ENCODE results near the gene NIPA2. TPM values are rescaled to one million over a fixed set of nuclear protein-coding genes. Genes with fewer than 3 reads are reported as not detected.

Gene NIPA2
- total RNA-seq, 2 donors from 2014 or later = 26.9 to 27.9 TPM

DNA sequence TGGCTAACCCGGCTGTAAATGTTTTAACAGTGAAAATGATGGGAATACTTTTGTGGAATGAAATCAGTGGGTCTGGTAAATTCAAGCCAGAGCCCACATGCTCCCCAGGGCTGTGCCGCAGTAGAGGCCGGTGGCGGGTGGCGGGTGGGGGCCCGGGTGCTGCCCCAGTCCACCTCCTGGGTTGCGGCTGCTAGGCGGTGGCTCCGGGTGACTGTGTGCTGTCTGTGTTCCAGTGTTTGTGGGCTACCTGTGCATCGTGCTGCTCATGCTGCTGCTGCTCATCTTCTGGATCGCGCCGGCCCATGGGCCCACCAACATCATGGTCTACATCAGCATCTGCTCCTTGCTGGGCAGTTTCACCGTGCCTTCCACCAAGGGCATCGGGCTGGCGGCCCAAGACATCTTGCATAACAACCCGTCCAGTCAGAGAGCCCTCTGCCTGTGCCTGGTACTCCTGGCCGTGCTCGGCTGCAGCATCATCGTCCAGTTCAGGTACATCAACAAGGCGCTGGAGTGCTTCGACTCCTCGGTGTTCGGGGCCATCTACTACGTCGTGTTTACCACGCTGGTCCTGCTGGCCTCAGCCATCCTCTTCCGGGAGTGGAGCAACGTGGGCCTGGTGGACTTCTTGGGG, 14.9 kb upstream of the NIPA2 start:
- DNase-seq (ENCODE audit: low spot score) = no peak
- intact Hi-C loops (cut with DNase I) = no loop called here

DNA sequence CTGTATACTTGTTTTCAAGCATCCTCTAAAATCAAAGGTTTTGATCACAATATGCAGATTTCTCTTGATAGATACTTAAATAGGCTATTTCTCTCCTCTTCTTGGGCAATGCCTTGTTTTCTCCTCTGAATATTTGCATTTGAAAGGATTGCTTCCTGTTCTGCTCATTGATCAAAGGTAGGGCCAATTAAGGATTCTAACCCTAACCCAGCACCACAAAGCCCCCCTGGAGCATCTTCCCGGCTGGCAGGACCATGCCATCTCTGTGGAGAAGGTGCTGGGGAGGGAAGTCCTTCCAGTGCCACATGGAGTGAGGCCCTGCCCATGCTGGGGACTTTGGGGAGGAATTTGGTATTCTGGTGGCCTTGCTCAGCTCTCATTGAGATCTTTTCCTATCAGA, 11.3 kb upstream of the NIPA2 start:
- intact Hi-C loops (cut with DNase I) = no loop called here
- DNase-seq (ENCODE audit: low spot score) = no peak

DNA sequence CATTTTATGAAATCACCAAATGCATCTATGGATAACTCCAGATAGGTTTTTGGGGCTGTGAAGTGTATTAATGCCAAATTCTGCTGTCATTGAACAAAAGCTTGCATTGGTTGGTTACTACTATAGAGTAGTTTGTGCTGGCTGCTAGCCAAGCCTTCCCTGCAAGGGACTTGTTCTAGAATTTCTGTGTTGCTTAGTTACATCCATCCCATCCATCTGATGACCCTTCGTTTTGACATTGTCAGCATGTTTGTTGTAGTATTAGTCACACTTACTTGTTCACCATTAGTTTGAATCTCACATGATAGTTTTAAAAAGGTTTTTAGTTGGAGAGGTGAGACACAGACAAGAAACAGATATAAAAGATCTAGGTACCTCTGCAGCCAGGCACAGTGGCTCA, 7.0 kb upstream of the NIPA2 start:
- intact Hi-C loops (cut with DNase I) = no loop called here
- no peak for DNase-seq (ENCODE audit: low spot score)

DNA sequence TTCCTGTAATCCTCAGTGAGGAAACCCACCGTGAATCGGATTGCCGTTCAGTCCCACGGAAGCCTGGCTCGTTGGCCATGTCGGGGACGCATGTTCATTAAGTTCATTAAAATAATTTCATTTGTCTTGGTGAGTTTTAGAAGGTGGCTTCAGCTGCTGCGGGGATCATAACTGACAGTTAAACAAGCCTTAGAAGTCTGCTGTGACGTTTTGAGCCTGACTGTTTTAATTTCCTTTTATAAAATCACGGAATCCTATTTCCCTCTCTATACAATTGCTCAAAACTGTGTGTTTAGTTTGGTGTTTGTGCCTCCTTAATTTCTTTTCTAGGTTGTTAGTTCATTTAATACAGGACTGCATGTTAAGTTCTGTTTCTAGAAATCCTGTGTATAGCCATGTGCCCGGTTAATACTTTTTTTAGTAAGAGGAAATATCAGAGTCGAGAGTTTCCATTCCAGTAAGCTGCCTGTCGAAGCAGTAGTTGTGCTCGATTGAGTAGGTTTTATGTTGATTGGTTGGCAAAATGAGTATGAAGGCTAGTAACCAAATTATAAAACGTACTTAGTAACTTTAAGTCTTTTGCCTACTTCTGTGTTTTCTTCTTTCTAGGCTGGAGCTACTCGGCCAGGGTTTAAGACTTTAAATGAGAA, 705 bp downstream of the NIPA2 start:
- no peak for DNase-seq (ENCODE audit: low spot score)
- intact Hi-C loops (cut with DNase I) = no loop called here

DNA sequence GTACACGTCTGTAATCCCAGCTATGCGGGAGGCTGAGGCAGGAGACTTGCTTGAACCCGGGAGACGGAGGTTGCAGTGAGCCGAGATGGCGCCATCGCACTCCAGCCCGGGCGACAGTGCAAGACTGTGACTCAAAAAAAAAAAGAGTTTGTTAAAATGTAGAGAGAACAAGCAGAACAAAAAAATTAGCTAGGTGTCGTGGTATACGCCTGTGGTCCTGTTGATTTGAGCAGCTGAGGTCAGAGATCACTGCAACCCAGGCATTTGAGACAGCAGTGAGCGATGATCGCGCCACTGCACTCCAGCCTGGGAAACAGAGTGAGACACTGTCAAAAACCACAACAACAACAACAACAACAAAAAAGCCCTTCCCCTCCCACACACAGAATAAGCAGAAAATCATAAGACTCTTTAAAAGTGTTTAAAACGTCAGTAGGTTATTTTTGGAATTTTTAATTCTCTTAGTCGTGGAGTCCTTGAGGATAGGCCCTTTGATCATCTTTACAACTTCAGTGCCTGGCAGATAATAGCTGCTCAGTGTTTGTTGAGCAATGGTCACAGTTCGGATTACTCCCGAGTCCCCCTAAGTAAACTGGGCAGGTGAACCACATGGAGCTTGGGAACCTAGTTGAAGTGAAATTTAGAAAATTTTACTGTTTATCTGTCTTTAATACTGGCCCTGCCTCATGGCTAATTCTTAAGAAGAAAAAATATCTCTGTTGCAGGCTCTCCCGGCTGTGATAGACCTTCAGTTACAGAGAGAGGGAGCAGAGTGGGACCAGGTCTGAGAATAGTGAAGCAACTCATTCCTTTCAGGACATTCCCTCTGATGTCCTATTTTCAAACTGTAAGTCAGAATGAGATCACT, 6.2 kb downstream of the NIPA2 start:
- intact Hi-C loops (cut with DNase I) = no loop called here
- no peak for DNase-seq (ENCODE audit: low spot score)

DNA sequence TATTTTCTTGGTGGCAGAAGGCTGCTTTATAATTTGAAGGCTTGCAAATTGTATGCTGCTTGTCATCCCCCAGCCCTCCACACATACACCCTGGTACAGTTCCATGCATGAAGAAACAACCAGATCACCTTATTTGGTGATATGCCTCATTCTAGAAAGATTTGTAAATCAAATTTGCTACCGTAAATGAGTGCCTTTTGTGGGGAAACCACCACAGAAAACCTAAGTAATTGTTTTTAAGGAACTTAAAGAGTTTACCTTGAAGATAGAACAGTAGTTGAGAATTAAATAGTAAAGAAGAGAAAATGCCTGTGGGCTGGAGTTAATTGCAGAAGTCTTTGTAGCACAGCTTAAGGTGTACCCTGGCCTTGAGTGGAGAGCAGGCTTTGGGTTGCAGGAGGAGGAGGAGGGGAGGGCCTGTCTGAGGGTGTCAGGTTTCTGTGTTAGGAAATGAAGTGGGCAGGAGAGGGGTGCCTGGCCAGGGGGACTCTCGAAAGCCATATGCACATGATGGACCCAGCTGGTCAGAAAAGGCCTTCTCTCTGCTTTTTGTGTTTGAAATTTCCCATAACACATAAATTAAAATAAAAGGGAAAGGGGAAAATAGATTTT, 6.9 kb downstream of the NIPA2 start:
- no peak for DNase-seq (ENCODE audit: low spot score)
- intact Hi-C loops (cut with DNase I) = no loop called here

DNA sequence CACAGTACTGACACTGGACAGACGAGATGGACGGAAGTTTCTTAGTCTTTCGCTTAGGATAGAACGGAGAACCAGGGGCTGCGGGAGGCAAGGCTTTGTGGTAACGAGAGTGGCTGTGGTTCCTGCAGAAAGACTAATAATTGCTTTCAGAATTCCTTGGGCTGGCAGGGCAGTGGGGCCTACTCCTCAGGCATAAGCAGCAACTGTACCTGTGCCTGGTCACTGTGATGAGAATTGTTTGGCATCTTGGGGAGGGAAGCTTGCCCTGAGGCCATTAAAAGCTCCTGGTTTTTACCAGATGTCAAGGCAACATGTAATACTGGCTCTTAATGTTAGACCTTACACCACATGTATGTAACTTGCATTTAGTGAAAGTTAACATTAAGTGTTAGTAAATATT, 7.6 kb downstream of the NIPA2 start:
- intact Hi-C loops (cut with DNase I) = no loop called here
- DNase-seq (ENCODE audit: low spot score) = no peak

DNA sequence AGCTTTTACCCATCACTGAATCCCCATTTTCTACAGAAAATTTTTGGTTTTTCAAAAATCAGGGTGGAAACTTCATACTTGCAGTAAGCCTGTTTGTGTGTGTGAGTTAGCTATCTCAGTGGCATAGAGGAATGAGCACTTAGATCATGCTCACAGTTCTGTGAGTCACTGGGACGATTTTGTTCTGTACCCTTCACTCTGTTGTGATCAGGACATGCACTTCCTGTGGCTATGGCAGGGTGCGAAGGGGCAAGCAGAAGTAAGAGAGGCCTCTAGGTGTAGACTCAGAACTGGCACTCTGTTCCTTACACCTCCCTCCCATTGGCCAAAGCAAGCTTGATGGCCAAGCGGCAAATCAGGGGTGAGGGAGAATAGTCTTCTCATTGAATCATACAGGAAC, 11.6 kb downstream of the NIPA2 start:
- no peak for DNase-seq (ENCODE audit: low spot score)
- intact Hi-C loops (cut with DNase I) = no loop called here

DNA sequence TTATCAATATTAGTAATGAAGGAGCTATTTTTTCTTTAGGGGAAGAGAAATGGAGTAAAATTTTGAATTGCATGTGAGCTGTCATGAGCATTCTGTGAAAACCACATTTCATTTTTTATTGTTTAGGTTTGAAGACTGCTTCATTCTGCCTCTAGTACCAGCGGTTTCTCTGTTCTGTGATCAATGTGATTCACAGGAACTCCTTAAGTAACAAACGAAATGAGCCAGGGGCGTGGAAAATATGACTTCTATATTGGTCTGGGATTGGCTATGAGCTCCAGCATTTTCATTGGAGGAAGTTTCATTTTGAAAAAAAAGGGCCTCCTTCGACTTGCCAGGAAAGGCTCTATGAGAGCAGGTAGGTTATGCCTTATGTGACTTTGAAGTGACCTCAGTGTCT, 13.0 kb downstream of the NIPA2 start:
- intact Hi-C loops (cut with DNase I) = no loop called here
- no peak for DNase-seq (ENCODE audit: low spot score)

DNA sequence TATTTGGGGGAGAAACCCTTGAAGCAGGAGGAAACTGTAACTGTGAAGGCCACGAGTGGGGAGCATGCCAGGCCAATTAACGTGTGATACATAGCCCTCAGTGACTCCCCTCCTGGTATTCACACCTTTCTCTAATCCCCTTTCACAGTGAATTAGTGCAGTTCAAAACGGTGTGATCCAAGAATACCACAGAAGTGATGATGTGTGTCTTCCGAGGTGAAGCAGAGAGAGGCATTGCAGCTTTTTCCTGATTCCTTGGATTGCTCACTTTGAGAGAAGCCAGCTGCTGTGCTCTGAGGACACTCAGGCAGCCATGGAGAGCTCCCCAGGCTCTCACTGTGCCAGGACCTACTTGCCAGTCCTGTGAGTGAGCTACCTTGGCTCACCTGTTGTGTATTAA, 17.3 kb downstream of the NIPA2 start:
- no peak for DNase-seq (ENCODE audit: low spot score)
- intact Hi-C loops (cut with DNase I) = no loop called here

DNA sequence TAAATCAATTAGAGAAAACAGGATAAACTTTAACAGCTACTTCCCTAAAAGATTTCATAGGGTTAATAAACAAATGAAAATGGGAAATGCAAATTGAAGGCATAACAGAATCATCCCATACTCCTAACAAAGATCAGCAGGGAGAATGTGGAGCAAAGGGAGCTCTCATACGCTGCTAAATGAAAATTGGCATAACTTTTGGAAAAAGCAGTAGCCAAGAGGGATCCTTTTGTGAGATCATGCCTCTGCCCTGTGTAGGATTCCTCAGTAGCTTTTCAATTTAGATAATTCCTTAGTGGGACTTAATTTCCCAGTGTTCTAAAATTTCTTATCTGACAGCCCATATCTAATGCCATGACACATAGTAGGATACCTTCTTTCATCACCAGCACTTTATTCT, 18.2 kb downstream of the NIPA2 start:
- intact Hi-C loops (cut with DNase I) = no loop called here
- DNase-seq (ENCODE audit: low spot score) = no peak

DNA sequence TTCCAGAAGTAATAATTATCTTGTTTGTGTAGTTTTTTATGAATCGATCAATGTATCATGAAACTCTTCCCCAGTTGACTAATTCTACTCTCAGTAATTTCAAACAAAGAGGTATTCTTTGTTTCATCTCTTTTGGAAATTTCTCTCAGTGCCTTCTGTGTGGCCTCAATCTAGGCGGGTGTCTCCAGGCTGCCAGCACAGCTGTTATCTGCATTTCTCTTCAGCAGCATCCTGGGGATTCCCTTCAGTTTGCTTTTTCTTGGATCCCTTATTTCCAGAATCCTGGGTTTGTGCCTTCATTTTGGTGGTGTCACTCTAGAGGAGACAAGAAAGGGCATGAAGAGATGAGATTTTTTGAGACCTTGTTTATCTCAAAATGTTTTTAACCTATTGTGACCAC, 22.7 kb downstream of the NIPA2 start:
- no peak for DNase-seq (ENCODE audit: low spot score)
- intact Hi-C loops (cut with DNase I) = no loop called here

DNA sequence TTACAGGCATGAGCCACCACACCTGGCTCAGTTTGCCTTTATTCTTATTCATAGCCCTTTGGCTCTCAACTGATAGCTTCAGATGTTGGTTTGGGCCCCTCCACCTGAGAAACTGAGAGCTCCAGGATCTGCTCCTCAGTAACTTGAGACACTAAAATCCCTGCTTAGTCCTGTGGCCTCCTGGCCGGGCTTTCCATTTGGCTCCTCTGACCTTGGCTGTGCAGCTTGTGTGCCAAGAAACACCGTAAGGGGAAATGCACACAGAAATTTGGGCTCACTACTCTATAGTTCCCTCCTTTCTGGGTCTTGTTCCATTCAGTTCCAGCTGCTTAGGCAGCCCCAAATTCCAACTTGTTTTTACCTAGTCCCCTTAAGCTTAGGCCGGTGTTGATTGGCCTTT, 24.9 kb downstream of the NIPA2 start:
- DNase-seq (ENCODE audit: low spot score) = no peak
- intact Hi-C loops (cut with DNase I) = no loop called here

DNA sequence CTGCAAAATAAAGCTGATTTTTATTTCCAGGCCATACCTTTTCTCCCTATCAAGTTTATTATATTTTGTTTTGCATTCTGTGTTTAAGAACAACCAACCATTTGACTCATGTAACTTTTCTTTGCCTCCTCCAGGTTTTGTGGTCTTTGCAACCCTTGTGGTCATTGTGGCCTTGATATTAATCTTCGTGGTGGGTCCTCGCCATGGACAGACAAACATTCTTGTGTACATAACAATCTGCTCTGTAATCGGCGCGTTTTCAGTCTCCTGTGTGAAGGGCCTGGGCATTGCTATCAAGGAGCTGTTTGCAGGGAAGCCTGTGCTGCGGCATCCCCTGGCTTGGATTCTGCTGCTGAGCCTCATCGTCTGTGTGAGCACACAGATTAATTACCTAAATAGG, 27.6 kb downstream of the NIPA2 start:
- DNase-seq (ENCODE audit: low spot score) = no peak
- intact Hi-C loops (cut with DNase I) = no loop called here

DNA sequence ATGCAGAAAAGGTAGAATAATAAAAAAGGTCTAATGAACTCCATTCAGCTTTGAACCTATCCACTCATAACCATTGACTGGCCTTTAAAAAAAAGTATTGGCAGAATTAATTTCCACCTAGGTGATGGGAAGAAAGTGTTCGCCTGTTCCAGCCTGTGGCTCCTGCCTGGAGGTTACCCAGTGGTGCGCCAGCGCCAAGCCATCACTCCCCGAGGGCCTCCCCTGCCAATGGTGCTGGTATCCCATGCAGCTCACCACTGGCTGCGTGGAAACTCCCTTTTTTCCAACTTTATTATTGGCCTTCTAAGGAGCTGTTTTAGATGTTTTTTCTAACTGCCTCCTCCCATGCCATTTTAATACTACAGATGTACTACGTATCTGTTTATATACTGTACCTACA, 29.4 kb downstream of the NIPA2 start:
- intact Hi-C loops (cut with DNase I) = no loop called here
- DNase-seq (ENCODE audit: low spot score) = no peak

DNA sequence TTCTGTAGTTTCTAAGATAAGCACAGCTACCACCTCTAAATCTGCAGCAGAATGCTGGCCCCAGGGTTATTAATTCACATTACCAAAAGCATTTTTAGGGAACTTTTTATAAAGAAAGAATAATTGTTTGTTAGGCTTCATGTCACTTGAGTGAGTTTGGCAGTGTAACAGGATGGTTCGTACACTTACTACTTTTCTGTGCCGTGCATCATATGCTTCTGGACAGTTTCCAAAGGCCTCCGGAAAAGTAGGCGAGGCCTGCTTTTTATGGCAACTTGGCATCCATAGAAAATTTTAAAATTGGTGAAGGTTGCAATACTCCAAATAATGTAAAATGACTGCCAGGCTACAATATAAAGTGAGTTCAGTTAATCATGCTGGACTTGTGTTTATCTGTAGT, 30.0 kb downstream of the NIPA2 start:
- intact Hi-C loops (cut with DNase I) = no loop called here
- no peak for DNase-seq (ENCODE audit: low spot score)

DNA sequence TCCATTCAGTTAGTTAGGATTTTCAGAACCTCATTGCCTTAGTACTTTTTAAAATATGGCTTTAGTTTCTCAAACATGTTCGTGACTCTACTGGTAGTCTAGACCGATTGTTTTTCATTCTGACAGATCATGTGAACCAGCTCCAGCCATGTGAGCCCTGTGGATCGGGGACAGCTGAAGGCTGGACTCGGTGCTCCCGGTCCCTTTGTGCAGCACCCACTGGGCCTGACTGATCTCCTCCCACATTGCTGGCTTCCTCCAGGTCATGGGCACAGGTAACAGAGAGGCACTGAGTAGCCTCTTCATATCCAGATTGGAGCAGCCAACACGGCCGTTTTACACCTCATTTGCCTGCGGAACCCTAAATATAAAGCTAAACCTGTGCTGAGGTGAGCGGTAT, 30.5 kb downstream of the NIPA2 start:
- intact Hi-C loops (cut with DNase I) = no loop called here

DNA sequence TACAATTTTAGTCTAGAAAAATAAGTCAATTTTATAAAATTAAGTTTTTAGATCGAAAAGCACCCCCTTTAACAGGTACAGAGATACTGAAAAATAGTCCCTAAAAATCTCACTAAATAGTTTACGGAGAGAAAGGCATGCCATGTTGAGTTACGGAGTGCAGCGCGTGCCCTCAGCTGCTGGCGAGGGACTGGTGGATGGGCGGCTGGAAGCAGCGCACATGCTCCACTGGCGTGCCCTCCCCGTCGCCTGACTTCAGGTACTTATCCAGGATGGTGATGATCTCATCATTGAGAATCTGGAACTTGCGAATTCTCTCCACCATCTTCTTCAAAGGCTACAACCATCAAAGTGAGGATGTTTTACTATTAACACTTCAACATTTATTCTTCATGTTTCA, 31.4 kb downstream of the NIPA2 start:
- intact Hi-C loops (cut with DNase I) = no loop called here

More for the DNA sequence above, 30.5 kb downstream of the NIPA2 start:
- DNase-seq (ENCODE audit: low spot score) = no peak

DNA sequence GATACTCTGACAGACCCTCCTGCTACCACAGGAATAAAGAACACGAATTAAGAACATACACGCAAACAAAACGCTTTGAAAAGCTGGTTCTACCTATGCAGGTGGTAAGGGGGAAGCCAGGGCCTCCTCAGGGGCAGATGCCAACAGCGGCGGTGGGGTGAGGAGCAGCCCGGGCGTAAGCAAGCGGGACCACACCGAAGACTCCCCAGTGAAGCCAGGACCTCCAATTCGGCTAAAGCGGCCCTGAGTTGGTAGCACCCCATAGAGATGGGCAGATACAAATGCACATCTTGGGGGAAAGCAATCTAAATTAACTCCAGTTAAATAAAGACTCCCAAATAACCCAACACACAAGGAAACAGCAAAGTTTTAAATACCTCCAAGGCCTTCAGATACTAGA, 32.4 kb downstream of the NIPA2 start:
- no peak for DNase-seq (ENCODE audit: low spot score)
- intact Hi-C loops (cut with DNase I) = no loop called here

More for the DNA sequence above, 31.4 kb downstream of the NIPA2 start:
- no peak for DNase-seq (ENCODE audit: low spot score)

DNA sequence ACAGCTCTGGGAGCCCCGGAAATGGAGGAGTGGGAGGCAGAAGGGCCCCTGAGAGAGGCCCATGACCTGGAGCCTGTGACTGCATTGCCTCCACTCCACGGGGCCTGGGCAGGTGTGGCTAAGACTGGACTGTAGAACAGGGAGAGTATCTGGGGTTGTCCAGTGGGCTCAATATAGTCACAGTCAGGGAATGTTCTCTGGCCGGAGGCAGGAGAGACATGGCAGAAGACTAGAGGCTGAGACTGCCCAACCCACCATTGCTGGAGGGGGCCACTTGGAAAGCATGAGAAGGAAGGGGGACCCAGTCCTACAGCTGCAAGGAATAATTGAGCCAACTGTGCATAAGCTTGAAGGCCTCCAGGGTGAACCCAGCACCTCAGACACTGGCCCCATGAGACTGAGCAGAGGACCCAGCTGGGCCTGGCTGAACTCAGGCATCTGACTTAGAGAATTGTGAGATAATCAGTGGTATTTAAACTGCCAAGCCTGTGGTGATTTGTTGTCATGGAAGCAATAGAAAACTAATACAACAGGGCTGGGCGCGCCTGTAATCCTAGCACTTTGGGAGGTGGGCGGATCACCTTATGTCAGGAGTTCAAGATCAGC, 33.1 kb downstream of the NIPA2 start:
- intact Hi-C loops (cut with DNase I) = no loop called here

More for the DNA sequence above, 33.1 kb downstream of the NIPA2 start:
- no peak for DNase-seq (ENCODE audit: low spot score)
